GM23338 (cell line): ENCODE results near the gene LMF1.

ENCODE experiments used
- CREB1 ChIP-seq: fragments of 250-450 bp; sonication (Bioruptor Pico); IDR thresholded peaks from 2 replicates; pipeline ENCODE4 v1.5.0; 2020; ENCODE audit warnings: low read depth, mild to moderate bottlenecking, moderate library complexity
- EZH2 ChIP-seq: fragments of 200-600 bp; sonication (generic); IDR thresholded peaks from one replicate; pipeline ENCODE4 v1.8.0; 2017; ENCODE audit warnings: antibody characterized with exemption, mild to moderate bottlenecking, low read depth; ENCODE audit not compliant: unreplicated experiment
- EZH2phosphoT487 ChIP-seq: fragments of 200-600 bp; sonication (generic); IDR thresholded peaks from one replicate; pipeline ENCODE4 v1.8.1; 2018; ENCODE audit warnings: antibody characterized with exemption; ENCODE audit not compliant: unreplicated experiment
- POLR2AphosphoS5 ChIP-seq: IDR thresholded peaks from 2 replicates; pipeline ENCODE4 v1.6.1; 2016; ENCODE audit warnings: antibody characterized with exemption, low read depth
- ZNF331 ChIP-seq: fragments of 250-450 bp; sonication (Bioruptor Pico); IDR thresholded peaks from 2 replicates; pipeline ENCODE4 v1.5.0; 2020; ENCODE audit warnings: low read depth, mild to moderate bottlenecking, moderate library complexity
- TF ChIP-seq, protein P1 (sequence below), 2 experiments: fragments of 200-600 bp in 1 of 2; sonication (generic) in 1 of 2; conservative IDR thresholded peaks; 2 replicates each; pipeline versions ENCODE4 v1.5.1 to v1.6.1; 2016 to 2017; ENCODE audit warnings: antibody characterized with exemption in 2 of 2, low read depth in 2 of 2, mild to moderate bottlenecking in 2 of 2, moderate library complexity in 1 of 2
- TF ChIP-seq, protein P2 (sequence below): IDR thresholded peaks from 2 replicates; pipeline ENCODE4 v1.6.1; 2016; ENCODE audit warnings: antibody characterized with exemption
- TF ChIP-seq, protein P3 (sequence below): IDR thresholded peaks from one replicate; pipeline ENCODE4 v1.6.1; 2018; ENCODE audit warnings: antibody characterized with exemption; ENCODE audit not compliant: unreplicated experiment

DNA sequence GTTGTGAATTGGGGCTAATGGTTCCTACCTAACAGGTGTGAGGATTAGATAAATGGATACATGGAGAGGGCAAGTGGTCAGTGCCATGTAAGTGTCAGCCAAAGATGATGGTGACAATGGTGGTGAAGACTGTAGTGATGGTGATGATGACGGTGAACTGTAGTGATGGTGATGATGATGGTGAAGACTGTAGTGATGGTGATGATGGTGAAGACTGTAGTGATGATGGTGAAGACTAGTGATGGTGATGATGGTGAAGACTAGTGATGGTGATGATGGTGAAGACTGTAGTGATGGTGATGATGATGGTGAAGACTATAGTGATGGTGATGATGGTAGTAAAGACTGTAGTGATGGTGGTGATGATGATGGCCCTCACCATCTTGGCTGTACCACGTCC is 152.2 kb downstream of the LMF1 start:
- TF ChIP-seq, protein P1, sequence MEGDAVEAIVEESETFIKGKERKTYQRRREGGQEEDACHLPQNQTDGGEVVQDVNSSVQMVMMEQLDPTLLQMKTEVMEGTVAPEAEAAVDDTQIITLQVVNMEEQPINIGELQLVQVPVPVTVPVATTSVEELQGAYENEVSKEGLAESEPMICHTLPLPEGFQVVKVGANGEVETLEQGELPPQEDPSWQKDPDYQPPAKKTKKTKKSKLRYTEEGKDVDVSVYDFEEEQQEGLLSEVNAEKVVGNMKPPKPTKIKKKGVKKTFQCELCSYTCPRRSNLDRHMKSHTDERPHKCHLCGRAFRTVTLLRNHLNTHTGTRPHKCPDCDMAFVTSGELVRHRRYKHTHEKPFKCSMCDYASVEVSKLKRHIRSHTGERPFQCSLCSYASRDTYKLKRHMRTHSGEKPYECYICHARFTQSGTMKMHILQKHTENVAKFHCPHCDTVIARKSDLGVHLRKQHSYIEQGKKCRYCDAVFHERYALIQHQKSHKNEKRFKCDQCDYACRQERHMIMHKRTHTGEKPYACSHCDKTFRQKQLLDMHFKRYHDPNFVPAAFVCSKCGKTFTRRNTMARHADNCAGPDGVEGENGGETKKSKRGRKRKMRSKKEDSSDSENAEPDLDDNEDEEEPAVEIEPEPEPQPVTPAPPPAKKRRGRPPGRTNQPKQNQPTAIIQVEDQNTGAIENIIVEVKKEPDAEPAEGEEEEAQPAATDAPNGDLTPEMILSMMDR (conservative IDR thresholded peaks at IDR 0.05; ENCODE audit: low read depth in 2 of 2), result no peak
- no peak for TF ChIP-seq EZH2
- TF ChIP-seq POLR2AphosphoS5, result no peak
- TF ChIP-seq, protein P2, sequence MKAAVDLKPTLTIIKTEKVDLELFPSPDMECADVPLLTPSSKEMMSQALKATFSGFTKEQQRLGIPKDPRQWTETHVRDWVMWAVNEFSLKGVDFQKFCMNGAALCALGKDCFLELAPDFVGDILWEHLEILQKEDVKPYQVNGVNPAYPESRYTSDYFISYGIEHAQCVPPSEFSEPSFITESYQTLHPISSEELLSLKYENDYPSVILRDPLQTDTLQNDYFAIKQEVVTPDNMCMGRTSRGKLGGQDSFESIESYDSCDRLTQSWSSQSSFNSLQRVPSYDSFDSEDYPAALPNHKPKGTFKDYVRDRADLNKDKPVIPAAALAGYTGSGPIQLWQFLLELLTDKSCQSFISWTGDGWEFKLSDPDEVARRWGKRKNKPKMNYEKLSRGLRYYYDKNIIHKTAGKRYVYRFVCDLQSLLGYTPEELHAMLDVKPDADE, result no peak
- TF ChIP-seq EZH2phosphoT487, result no peak
- no peak for TF ChIP-seq ZNF331 (CRISPR knock-in tag)
- no peak for TF ChIP-seq CREB1 (CRISPR knock-in tag)
- TF ChIP-seq, protein P3, sequence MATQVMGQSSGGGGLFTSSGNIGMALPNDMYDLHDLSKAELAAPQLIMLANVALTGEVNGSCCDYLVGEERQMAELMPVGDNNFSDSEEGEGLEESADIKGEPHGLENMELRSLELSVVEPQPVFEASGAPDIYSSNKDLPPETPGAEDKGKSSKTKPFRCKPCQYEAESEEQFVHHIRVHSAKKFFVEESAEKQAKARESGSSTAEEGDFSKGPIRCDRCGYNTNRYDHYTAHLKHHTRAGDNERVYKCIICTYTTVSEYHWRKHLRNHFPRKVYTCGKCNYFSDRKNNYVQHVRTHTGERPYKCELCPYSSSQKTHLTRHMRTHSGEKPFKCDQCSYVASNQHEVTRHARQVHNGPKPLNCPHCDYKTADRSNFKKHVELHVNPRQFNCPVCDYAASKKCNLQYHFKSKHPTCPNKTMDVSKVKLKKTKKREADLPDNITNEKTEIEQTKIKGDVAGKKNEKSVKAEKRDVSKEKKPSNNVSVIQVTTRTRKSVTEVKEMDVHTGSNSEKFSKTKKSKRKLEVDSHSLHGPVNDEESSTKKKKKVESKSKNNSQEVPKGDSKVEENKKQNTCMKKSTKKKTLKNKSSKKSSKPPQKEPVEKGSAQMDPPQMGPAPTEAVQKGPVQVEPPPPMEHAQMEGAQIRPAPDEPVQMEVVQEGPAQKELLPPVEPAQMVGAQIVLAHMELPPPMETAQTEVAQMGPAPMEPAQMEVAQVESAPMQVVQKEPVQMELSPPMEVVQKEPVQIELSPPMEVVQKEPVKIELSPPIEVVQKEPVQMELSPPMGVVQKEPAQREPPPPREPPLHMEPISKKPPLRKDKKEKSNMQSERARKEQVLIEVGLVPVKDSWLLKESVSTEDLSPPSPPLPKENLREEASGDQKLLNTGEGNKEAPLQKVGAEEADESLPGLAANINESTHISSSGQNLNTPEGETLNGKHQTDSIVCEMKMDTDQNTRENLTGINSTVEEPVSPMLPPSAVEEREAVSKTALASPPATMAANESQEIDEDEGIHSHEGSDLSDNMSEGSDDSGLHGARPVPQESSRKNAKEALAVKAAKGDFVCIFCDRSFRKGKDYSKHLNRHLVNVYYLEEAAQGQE, result no peak
